CD4-positive, alpha-beta T cell (primary cell): ENCODE data around the gene SPRR2F. TPM values are rescaled to one million over a fixed set of nuclear protein-coding genes. Genes with fewer than 3 reads are reported as not detected.

Source experiments
- ATAC-seq: fragments of 200-7000 bp; cut with Tn5 transposase; one replicate; pipeline ENCODE4 v1.10.0; 2022; ENCODE audit warnings: mild to moderate bottlenecking; ENCODE audit not compliant: poor library complexity
- CTCF ChIA-PET: fragments of 350-600 bp; sonication (Branson Sonifier 250); formaldehyde crosslinking; loops from one replicate; lab custom pipeline; 2021; ENCODE audit warnings: antibody characterized with exemption, inconsistent platforms; lab: Charles Lee
- POLR2A ChIA-PET: fragments of 350-600 bp; sonication (Branson Sonifier 250); formaldehyde crosslinking; loops from one replicate; lab custom pipeline; 2021; ENCODE audit warnings: antibody characterized with exemption, inconsistent platforms; lab: Charles Lee
- DNase-seq, 14 experiments: peaks; one replicate each; pipeline ENCODE4 v3.0.0-alpha.2; 2013 to 2020; ENCODE audit warnings: mixed read lengths in 2 of 14
- H3K27ac ChIP-seq, 2 donors: one replicate each; pipeline versions ENCODE4 v1.5.1 to v1.7.0; 2013; ENCODE audit warnings: low read length in 2 of 2, low read depth in 1 of 2, mild to moderate bottlenecking in 1 of 2
- H3K27me3 ChIP-seq, 2 experiments: 1 replicate in 1 of 2; 2 replicates in 1 of 2; pipeline versions ENCODE4 v1.6.1 to v1.7.0; 2013; ENCODE audit warnings: low read length in 2 of 2, control low read depth in 1 of 2, mild to moderate bottlenecking in 1 of 2, moderate library complexity in 1 of 2; ENCODE audit not compliant: insufficient read depth in 2 of 2, control insufficient read depth in 1 of 2
- H3K36me3 ChIP-seq: one replicate; pipeline ENCODE4 v1.6.1; 2013; ENCODE audit warnings: low read length, control low read depth; ENCODE audit not compliant: insufficient read depth
- H3K4me1 ChIP-seq: one replicate; pipeline ENCODE4 v1.6.1; 2013; ENCODE audit warnings: low read length, control low read depth; ENCODE audit not compliant: insufficient read depth
- H3K4me3 ChIP-seq: one replicate; pipeline ENCODE4 v1.5.1; 2013; ENCODE audit warnings: mild to moderate bottlenecking, low read length, moderate library complexity
- H3K9me3 ChIP-seq, 2 experiments: 1 replicate in 1 of 2; 2 replicates in 1 of 2; pipeline versions ENCODE4 v1.6.1 to v1.7.0; 2013; ENCODE audit warnings: low read length in 2 of 2, mild to moderate bottlenecking in 2 of 2, control low read depth in 1 of 2, moderate library complexity in 1 of 2; ENCODE audit not compliant: control insufficient read depth in 1 of 2, insufficient read depth in 1 of 2
- H3K27ac Mint-ChIP-seq: one replicate; pipeline ENCODE4 v1.8.0; 2020; ENCODE audit warnings: mixed read lengths
- H3K27me3 Mint-ChIP-seq: one replicate; pipeline ENCODE4 v1.8.0; 2021; ENCODE audit warnings: mixed read lengths
- H3K36me3 Mint-ChIP-seq: one replicate; pipeline ENCODE4 v1.8.0; 2021; ENCODE audit warnings: low read depth, mixed read lengths
- H3K4me1 Mint-ChIP-seq: one replicate; pipeline ENCODE4 v1.8.0; 2021; ENCODE audit warnings: low read depth, mixed read lengths
- H3K4me3 Mint-ChIP-seq: one replicate; pipeline ENCODE4 v1.8.0; 2020; ENCODE audit warnings: mild to moderate bottlenecking, mixed read lengths
- H3K9me3 Mint-ChIP-seq: one replicate; pipeline ENCODE4 v1.8.0; 2020; ENCODE audit warnings: mixed read lengths
- intact Hi-C, 2 experiments: fragments of 100-400 bp; cut with DNase I in 1 of 2; cut with micrococcal nuclease in 1 of 2; formaldehyde crosslinking; loops; one replicate each; pipeline versions ENCODE4 v1.15.1 to v1.9.0; 2023 to 2025; cut with DNase I, micrococcal nuclease
- total RNA-seq, 174 experiments: library from RNA in 2 of 174; stranded (reverse) in 2 of 174; gene quantifications; one replicate each; pipeline ENCODE4 v1.2.3 and lab custom pipeline; 2021 to 2026
- TF ChIP-seq, protein P1 (sequence below): fragments of 200-600 bp; IDR thresholded peaks from one replicate; pipeline ENCODE4 v1.8.0; 2022; ENCODE audit warnings: antibody characterized with exemption, mild to moderate bottlenecking

Gene SPRR2F
- total RNA-seq, 2 experiments from 2014 or later = not detected

- intact Hi-C loops = no loop called here
- Mint-ChIP-seq H3K27ac (no peak overlapping the region), H3K36me3 (no peaks in the 10 kb centered on the region), H3K27me3 (peaks cover 34% of the 10 kb centered on the region), H3K9me3 (no peaks in the 10 kb centered on the region), H3K4me1 (no peaks in the 10 kb centered on the region), H3K4me3 (no peak overlapping the region)
- peaks cover 0 to 5% of the 10 kb centered on the region in 2 experiments for H3K27me3 ChIP-seq
- no peaks in the 10 kb centered on the region for H3K36me3 ChIP-seq
- CTCF ChIA-PET = no interaction called here
- no peak overlapping the region for H3K27ac ChIP-seq
- peaks cover 0 to 8% of the 10 kb centered on the region in 2 experiments for H3K9me3 ChIP-seq
- H3K4me3 ChIP-seq = no peak overlapping the region
- DNase-seq = no peak
- H3K4me1 ChIP-seq = no peaks in the 10 kb centered on the region
- POLR2A ChIA-PET = no interaction called here
- no peak for ATAC-seq
- TF ChIP-seq, protein P1, sequence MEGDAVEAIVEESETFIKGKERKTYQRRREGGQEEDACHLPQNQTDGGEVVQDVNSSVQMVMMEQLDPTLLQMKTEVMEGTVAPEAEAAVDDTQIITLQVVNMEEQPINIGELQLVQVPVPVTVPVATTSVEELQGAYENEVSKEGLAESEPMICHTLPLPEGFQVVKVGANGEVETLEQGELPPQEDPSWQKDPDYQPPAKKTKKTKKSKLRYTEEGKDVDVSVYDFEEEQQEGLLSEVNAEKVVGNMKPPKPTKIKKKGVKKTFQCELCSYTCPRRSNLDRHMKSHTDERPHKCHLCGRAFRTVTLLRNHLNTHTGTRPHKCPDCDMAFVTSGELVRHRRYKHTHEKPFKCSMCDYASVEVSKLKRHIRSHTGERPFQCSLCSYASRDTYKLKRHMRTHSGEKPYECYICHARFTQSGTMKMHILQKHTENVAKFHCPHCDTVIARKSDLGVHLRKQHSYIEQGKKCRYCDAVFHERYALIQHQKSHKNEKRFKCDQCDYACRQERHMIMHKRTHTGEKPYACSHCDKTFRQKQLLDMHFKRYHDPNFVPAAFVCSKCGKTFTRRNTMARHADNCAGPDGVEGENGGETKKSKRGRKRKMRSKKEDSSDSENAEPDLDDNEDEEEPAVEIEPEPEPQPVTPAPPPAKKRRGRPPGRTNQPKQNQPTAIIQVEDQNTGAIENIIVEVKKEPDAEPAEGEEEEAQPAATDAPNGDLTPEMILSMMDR = no peak
These were observed 25.7 kb downstream of the SPRR2F start for GRCh38 chr1:153087652-153088051.

DNA sequence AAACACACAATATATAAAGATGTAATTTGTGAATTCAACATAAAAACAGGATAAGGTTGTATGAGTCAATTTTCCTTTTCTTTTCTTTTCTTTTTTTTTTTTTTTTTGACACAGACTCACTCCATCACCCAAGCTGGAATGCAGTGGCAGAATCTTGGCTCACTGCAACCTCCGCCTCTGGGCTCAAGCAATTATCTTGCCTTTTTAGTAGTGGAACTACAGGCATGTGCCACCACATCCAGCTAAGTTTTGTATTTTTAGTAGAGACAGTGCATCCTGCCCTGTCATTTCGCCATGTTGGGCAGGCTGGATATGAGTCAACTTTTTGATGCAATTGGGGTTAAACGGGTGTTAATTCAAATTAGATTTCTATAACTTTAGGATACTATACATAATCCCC is 31.6 kb downstream of the SPRR2F start:
- intact Hi-C loops = no loop called here
- Histone ChIP-seq H3K4me3 (no peak overlapping the region), H3K36me3 (no peaks in the 10 kb centered on the region), H3K9me3 (peaks cover 0 to 8% of the 10 kb centered on the region in 2 experiments), H3K27me3 (peaks cover 0 to 5% of the 10 kb centered on the region in 2 experiments), H3K4me1 (no peaks in the 10 kb centered on the region), H3K27ac (no peak overlapping the region)
- no peak overlapping the region for H3K27ac Mint-ChIP-seq
- peaks cover 3% of the 10 kb centered on the region for H3K9me3 Mint-ChIP-seq
- TF ChIP-seq, protein P1 = no peak
- no peak overlapping the region for H3K4me3 Mint-ChIP-seq
- no peaks in the 10 kb centered on the region for H3K4me1 Mint-ChIP-seq
- ATAC-seq = no peak
- ChIA-PET CTCF (interaction anchor here (0.7 kb wide), 1 partner anchor 410 kb away, joined by 3 read pairs; no protein-coding TSS in a partner anchor), POLR2A (no interaction called here)
- H3K27me3 Mint-ChIP-seq = peaks cover 49% of the 10 kb centered on the region
- DNase-seq = no peak
- H3K36me3 Mint-ChIP-seq = no peaks in the 10 kb centered on the region

GRCh38 chr1:153072806-153073726 is 40.2 kb downstream of the SPRR2F start:
- CTCF ChIA-PET = no interaction called here
- ATAC-seq = no peak

More at GRCh38 chr1:153072806-153073726, 40.2 kb downstream of the SPRR2F start:
- Histone ChIP-seq H3K27me3 (no peaks in the 10 kb centered on the region), H3K9me3 (no peaks in the 10 kb centered on the region), H3K4me1 (no peaks in the 10 kb centered on the region), H3K27ac (no peak overlapping the region), H3K36me3 (no peaks in the 10 kb centered on the region), H3K4me3 (no peak overlapping the region)
- Mint-ChIP-seq H3K36me3 (no peaks in the 10 kb centered on the region), H3K4me3 (no peak overlapping the region), H3K27ac (no peak overlapping the region), H3K27me3 (peaks cover 37% of the 10 kb centered on the region), H3K9me3 (no peaks in the 10 kb centered on the region), H3K4me1 (no peaks in the 10 kb centered on the region)
- TF ChIP-seq, protein P1 = no peak
- DNase-seq = no peak
- intact Hi-C loops = no loop called here
- POLR2A ChIA-PET = no interaction called here
